Cardiac muscle cell (in vitro differentiated cells and primary cell): ENCODE data around the gene GNLY. TPM values are rescaled to one million over a fixed set of nuclear protein-coding genes. Genes with fewer than 3 reads are reported as not detected.
"Not testable (repeated sequence)": the region's sequence is repeated elsewhere in the genome, so short reads cannot be mapped to it uniquely, and the experiment has no call there.

Experiments used
- DNase-seq, 2 donors: peaks; one replicate each; pipeline versions ENCODE4 v3.0.0 to v3.0.0-alpha.2; 2010 to 2017; ENCODE audit warnings: low read depth in 1 of 2, low spot score in 1 of 2
- H3K27ac ChIP-seq: fragments of 200-600 bp; sonication (generic); 2 replicates; pipeline ENCODE4 v1.5.1; 2016
- H3K27me3 ChIP-seq: fragments of 200-600 bp; sonication (generic); 2 replicates; pipeline ENCODE4 v1.6.0; 2016; ENCODE audit warnings: control low read depth
- H3K36me3 ChIP-seq: fragments of 200-600 bp; sonication (generic); 2 replicates; pipeline ENCODE4 v1.5.1; 2016; ENCODE audit warnings: control low read depth
- H3K4me1 ChIP-seq: fragments of 200-600 bp; sonication (generic); 2 replicates; pipeline ENCODE4 v1.8.1; 2017; ENCODE audit warnings: low read depth, mild to moderate bottlenecking, mixed run types
- H3K4me3 ChIP-seq: fragments of 200-600 bp; sonication (generic); 2 replicates; pipeline ENCODE4 v1.5.1; 2016; ENCODE audit warnings: mild to moderate bottlenecking
- H3K9me3 ChIP-seq: fragments of 200-600 bp; sonication (generic); 2 replicates; pipeline ENCODE4 v1.5.1; 2017; ENCODE audit warnings: low read depth, mild to moderate bottlenecking, control low read depth
- polyA plus RNA-seq: library from polyadenylated mRNA; unstranded; fragments of >200 nt; fragmentation: Nextera tagmentation; extraction: Ambion mirVana; gene quantifications from 2 replicates; pipeline ENCODE4 v1.2.1, GENCODE V29; 2016
- total RNA-seq: library from RNA; depleted of rRNA; stranded (reverse); fragments of >200 nt; gene quantifications from 2 replicates; pipeline ENCODE4 v1.2.3, GENCODE V29; 2016
- TF ChIP-seq, protein P1 (sequence below): IDR thresholded peaks from 2 replicates; pipeline ENCODE4 v1.5.1; 2012; ENCODE audit warnings: low read depth, mild to moderate bottlenecking, low read length

The GNLY gene
- total and polyA plus RNA-seq, 2 experiments from 2014 or later, result not detected

DNA sequence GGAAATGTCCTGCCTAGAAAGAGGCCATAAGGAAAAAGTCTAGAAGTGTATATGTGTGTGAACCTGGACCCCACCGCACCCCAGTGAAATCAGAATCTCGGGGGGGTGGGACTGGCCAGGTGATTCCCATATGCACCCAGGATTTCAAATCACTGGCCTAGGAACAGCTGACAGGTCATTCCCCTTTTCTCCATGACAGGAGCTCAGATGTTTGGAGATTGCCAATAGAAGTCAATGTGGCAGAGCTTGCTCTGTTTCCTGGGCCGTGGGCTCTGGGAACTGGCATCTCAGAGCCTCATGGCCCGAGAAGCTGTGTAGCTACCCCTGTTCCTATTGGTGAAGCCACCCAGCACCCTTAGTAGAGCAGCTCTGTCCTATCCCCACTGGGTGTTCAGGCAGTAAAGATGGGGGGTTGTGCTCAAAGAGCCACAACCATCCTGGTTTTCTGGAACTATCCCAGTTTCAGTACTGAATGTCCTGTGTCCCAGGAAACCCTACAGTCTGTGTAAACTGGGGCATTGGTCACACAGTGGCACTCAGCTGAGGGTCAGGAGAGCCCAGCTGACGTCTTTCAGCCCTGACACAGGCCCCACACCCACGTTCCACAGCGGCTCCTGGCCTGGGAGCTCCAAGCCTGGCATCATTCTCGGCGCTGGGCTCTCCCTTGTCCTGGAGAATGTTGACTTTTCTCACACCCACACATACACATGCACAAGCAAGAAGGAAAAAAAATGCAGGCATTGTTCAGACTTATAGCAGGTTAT, 18.9 kb downstream of the GNLY start:
- Histone ChIP-seq H3K36me3 (no peaks in the 10 kb centered on the region), H3K9me3 (no peaks in the 10 kb centered on the region), H3K4me1 (peaks cover 17% of the 10 kb centered on the region), H3K4me3 (no peak overlapping the region), H3K27ac (no peak overlapping the region), H3K27me3 (peaks cover under 1% of the 10 kb centered on the region)
- DNase-seq, result peak in 1 of 2 donors; percentile 78
- TF ChIP-seq, protein P1, sequence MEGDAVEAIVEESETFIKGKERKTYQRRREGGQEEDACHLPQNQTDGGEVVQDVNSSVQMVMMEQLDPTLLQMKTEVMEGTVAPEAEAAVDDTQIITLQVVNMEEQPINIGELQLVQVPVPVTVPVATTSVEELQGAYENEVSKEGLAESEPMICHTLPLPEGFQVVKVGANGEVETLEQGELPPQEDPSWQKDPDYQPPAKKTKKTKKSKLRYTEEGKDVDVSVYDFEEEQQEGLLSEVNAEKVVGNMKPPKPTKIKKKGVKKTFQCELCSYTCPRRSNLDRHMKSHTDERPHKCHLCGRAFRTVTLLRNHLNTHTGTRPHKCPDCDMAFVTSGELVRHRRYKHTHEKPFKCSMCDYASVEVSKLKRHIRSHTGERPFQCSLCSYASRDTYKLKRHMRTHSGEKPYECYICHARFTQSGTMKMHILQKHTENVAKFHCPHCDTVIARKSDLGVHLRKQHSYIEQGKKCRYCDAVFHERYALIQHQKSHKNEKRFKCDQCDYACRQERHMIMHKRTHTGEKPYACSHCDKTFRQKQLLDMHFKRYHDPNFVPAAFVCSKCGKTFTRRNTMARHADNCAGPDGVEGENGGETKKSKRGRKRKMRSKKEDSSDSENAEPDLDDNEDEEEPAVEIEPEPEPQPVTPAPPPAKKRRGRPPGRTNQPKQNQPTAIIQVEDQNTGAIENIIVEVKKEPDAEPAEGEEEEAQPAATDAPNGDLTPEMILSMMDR, result no peak

DNA sequence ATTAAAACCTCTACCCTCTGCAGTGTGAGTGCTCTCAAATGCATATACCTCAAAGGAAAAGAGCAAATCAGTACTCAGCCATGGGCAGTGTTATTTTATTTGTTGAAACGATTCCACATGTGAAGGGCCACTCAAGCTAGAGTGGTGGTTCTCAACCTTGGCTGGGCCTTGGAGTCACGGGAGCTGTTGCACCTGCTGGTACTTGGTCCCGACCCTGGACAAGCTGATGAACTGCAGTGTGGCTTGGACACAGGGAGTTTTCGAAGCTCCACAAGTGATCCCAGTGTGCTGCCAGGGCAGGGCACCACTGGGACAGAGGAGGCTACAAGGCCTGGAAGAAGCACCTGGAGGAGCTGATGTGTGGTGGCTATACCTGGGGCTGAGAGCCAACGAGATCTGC, 19.7 kb downstream of the GNLY start:
- Histone ChIP-seq H3K27me3 (no peaks in the 10 kb centered on the region), H3K36me3 (no peaks in the 10 kb centered on the region), H3K4me1 (peaks cover 17% of the 10 kb centered on the region), H3K9me3 (no peaks in the 10 kb centered on the region), H3K27ac (no peak overlapping the region), H3K4me3 (no peak overlapping the region)
- TF ChIP-seq, protein P1, result no peak
- no peak for DNase-seq

DNA sequence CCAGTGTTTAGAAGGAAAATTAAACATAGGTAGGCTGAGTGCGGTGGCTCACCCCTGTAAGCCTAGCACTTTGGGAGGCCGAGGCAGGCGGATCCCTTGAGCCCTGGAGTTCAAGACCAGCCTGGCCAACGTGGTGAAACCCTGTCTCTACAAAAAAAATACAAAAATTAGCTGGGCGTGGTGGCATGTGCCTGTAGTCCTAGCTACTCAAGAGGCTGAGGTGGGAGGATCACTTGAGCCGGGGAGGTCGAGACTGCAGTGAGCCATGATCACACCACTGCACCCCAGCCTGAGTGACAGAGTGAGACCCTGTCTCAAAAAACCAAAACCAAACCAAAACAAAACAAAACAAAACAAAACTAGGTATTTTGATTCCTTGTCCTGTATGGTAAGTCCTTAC, 20.3 kb downstream of the GNLY start:
- not testable (repeated sequence) for H3K36me3 ChIP-seq, H3K4me3 ChIP-seq, H3K27ac ChIP-seq, H3K9me3 ChIP-seq, H3K27me3 ChIP-seq, DNase-seq
- peaks cover 17% of the 10 kb centered on the region for H3K4me1 ChIP-seq

- H3K27ac ChIP-seq, result no peak overlapping the region
- no peaks in the 10 kb centered on the region for H3K36me3 ChIP-seq
- no peaks in the 10 kb centered on the region for H3K9me3 ChIP-seq
- H3K27me3 ChIP-seq, result no peaks in the 10 kb centered on the region
- H3K4me3 ChIP-seq, result no peak overlapping the region
- H3K4me1 ChIP-seq, result peaks cover 21% of the 10 kb centered on the region
- TF ChIP-seq, protein P1, result no peak
- DNase-seq, result no peak
These were observed 20.7 kb downstream of the GNLY start for GRCh38 chr2:85714841-85715240.

- peaks cover 11% of the 10 kb centered on the region for H3K4me1 ChIP-seq
- peak in 1 of 2 donors; percentile 50 for DNase-seq
- no peak overlapping the region for H3K4me3 ChIP-seq
- TF ChIP-seq, protein P1, result no peak
- H3K36me3 ChIP-seq, result no peaks in the 10 kb centered on the region
- H3K9me3 ChIP-seq, result no peaks in the 10 kb centered on the region
- H3K27ac ChIP-seq, result peak overlapping the region; percentile 20
- H3K27me3 ChIP-seq, result no peaks in the 10 kb centered on the region
These were observed 22.3 kb downstream of the GNLY start for GRCh38 chr2:85716346-85716914.

- H3K27me3 ChIP-seq, result no peaks in the 10 kb centered on the region
- TF ChIP-seq, protein P1, result no peak
- no peak overlapping the region for H3K4me3 ChIP-seq
- H3K9me3 ChIP-seq, result no peaks in the 10 kb centered on the region
- no peak overlapping the region for H3K27ac ChIP-seq
- no peaks in the 10 kb centered on the region for H3K36me3 ChIP-seq
- DNase-seq, result peak in 1 of 2 donors; percentile 70
- peaks cover 11% of the 10 kb centered on the region for H3K4me1 ChIP-seq
These were observed 23.3 kb downstream of the GNLY start for GRCh38 chr2:85717308-85718008.
